D721Med (cell line): ENCODE data around the gene PHLDA3.

Experiments used
- DNase-seq: peaks from one replicate; pipeline ENCODE4 v3.0.0; 2011; ENCODE audit warnings: low spot score; ENCODE audit not compliant: insufficient read length
- FAIRE-seq: peaks from 2 replicates; lab custom pipeline; 2011; peaks lifted over from hg19 to GRCh38; lab: Jason Lieb, UNC
- TF ChIP-seq, protein P1 (sequence below): IDR thresholded peaks from 2 replicates; pipeline ENCODE4 v1.5.1; 2012; ENCODE audit warnings: mild to moderate bottlenecking, control low read depth; ENCODE audit not compliant: insufficient read depth; ENCODE audit errors: missing control alignments

The PHLDA3 gene

GRCh38 chr1:201454608-201455007, 14.4 kb downstream of the PHLDA3 start:
- no peak for FAIRE-seq
- TF ChIP-seq, protein P1, sequence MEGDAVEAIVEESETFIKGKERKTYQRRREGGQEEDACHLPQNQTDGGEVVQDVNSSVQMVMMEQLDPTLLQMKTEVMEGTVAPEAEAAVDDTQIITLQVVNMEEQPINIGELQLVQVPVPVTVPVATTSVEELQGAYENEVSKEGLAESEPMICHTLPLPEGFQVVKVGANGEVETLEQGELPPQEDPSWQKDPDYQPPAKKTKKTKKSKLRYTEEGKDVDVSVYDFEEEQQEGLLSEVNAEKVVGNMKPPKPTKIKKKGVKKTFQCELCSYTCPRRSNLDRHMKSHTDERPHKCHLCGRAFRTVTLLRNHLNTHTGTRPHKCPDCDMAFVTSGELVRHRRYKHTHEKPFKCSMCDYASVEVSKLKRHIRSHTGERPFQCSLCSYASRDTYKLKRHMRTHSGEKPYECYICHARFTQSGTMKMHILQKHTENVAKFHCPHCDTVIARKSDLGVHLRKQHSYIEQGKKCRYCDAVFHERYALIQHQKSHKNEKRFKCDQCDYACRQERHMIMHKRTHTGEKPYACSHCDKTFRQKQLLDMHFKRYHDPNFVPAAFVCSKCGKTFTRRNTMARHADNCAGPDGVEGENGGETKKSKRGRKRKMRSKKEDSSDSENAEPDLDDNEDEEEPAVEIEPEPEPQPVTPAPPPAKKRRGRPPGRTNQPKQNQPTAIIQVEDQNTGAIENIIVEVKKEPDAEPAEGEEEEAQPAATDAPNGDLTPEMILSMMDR = no peak

DNA sequence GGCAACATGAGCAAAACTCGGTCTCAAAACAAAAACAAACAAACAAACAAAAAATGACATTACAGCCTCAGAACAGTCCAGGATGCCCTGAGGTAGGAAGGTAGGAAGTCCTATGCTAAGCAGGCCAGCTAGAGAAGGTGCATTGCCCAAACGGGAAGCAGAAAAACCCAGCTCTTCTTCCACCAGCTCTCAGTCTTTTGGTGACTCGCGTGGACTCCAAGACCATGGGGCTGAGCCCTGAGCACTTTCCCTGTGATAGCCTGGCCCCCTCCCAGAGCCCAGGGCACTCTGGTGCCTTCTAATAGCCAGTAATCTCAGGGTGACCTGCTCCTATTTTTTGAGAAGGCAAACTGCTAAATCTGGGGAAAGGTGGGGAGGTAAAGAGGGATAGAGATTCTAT, 16.1 kb downstream of the PHLDA3 start:
- TF ChIP-seq, protein P1 = no peak
- DNase-seq (no peak), FAIRE-seq (no peak)

More at GRCh38 chr1:201454608-201455007, 14.4 kb downstream of the PHLDA3 start:
- DNase-seq = no peak

DNA sequence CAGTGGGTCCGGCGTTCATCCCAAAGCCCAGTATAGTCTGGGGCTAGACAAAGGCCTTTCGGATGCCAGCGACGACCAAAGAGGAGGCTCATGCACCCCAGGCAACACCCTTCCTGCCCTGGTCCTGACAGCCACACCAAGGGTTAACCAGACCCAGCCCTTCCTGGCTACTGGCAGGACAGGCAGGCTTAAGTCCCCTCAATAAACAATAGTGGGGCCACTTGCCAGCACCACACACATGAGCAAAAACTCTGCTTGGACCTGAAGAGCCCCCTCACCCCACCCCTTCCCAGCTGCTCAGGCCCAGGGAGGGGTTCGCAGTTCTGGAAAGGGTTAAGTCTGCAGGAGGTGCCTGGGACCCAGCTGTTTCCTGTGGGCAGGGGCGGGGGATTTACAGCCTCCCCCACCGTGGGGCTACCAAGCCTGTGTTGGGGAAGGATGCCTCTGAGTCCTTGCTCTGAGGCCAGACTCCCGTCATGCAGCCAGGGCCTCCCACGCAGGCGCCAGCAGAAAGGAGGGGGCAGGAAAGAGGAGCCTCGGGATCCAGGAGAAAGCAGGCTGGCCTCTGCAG, 18.2 kb downstream of the PHLDA3 start:
- TF ChIP-seq, protein P1 = no peak
- no peak for DNase-seq
- no peak for FAIRE-seq

- FAIRE-seq = no peak
- TF ChIP-seq, protein P1 = no peak
- no peak for DNase-seq
Observed at GRCh38 chr1:201448990-201449389, 20.0 kb downstream of the PHLDA3 start.

DNA sequence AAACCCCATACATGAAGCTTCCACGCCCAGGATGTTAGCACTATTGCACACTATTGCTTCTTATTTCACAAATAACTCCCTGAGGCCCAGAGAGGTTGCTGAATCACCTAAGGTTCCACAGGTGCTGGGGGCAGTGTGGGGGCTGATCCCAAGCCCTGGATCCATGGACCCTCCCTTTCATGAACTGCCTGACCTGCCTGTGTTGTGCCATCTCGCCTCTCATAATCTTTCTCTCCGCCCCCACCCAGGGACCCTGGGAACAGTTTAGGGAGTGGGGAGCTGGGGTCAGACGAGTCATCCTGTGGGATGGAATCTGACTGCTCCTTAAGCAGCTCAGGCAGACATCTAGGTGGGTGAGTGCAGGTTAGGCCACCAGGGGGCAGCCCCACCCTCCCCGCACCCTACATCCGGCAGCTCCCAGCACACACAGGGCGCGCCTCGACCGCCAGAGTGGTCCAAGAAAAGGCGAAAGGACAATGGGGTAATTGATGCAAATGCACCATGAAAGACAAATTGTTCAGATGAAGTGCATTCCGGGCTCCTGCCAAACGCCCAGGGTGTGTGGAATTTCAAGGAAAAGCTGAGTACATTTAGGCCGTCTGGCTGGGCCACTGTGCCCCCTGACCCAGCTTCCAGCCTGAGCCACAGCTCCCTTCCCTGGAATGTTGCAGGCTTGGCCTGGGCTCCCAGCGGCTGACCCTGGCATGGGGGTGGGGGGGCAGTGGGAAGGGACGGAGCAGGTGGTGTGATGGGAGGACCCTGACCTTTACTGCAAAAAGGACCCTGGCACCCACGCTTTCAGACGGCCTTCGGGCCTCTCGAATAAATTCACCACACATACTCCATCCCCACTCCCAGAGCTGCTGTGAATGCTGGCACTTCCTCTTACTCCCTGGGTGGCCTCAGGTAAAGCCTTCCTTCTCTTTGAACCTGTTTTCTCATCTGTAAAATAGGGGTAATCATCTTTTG, 20.8 kb downstream of the PHLDA3 start:
- DNase-seq (peak; percentile 98), FAIRE-seq (no peak)
- TF ChIP-seq, protein P1 = peak; percentile 89

DNA sequence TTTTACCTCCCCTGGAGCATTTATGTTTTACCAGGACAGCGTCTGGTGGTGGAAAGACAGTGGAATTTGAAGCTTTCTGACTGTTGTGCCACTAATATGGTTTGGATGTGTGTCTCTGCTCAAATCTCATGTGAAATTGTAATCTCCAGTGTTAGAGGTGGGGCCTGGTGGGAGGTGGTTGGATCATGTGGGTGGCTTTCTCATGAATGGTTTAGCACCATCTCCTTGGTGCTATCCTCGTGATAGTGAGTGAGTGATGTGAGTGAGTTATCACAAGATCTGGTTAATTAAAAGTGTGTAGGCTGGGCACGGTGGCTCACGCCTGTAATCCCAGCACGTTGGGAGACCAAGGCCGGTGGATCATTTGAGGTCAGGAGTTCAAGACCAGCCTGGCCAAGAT, 23.7 kb downstream of the PHLDA3 start:
- TF ChIP-seq, protein P1 = no peak

More for the DNA sequence above, 23.7 kb downstream of the PHLDA3 start:
- DNase-seq (no peak), FAIRE-seq (no peak)
